ENCODE data around the gene C10orf105. TPM values are rescaled to one million over a fixed set of nuclear protein-coding genes. Genes with fewer than 3 reads are reported as not detected.

Gene C10orf105
- total and polyA plus RNA-seq, 2 of the 8 experiments (the other 6 are each of a cell fraction or from before 2014, with no cell fraction given), result 0.71 to 0.73 TPM

DNA sequence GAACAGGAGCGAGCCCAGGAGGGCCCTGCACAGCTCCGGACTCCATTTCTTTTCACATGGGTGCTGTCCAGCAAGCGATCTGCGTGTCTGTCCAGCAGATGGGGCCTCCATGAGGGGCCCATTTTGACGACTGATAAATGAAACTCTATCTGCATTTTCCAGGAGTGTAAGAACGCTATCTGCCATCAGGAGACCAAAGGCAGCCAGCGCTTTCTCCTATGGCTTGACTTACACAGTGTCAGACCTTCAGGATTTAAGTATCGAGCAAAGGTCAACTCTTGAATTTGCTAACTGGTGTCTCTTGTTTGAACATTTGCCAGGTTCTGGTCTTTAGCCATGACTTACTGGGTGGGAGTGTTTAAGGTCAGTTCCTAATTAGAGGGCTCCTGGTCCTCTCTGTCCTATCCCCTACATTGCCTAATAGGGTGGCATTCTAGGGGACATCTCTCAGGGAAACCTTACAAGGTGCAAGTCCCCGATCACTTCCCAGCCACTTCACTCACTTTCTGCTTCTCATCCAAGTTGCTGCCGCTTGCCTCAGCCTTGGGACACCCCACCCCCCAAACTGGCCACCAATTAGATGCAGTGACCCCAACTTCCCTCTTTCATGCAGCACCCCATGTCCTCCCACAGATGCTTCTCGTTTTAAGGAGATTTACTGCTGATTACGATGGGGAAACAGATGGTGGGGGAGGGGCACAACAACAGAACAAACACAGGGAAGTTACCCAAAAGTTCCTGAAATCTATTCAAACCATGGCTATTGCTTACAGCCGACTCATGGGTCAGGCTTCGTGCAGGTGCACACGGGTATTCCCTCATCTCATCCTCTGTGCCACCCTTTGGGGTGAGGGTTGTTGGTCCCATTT, 33.7 kb upstream of the C10orf105 start (continued):
- TF ChIP-seq ASH2L (IDR thresholded peaks at IDR 0.05; ENCODE audit: low read length), result no peak
- TF ChIP-seq TCF12 (IDR thresholded peaks at IDR 0.05; ENCODE audit: low read depth, low read length), result no peak
- TF ChIP-seq TAF1 (IDR thresholded peaks at IDR 0.05; ENCODE audit: low read depth, low read length), result no peak
- TF ChIP-seq SP2 (IDR thresholded peaks at IDR 0.05; ENCODE audit: low read length), result no peak
- TF ChIP-seq FOSL1 (IDR thresholded peaks at IDR 0.05; ENCODE audit: insufficient read depth, low read depth, low read length), result no peak
